H1 (cell line): ENCODE measurements around the gene MDFI. TPM values are rescaled to one million over a fixed set of nuclear protein-coding genes. Genes with fewer than 3 reads are reported as not detected.

Experiments
- BACH1 ChIP-seq: IDR thresholded peaks from 2 replicates; pipeline ENCODE4 v1.6.1; 2012; ENCODE audit warnings: low read length, improper control_type of control experiment
- CHD2 ChIP-seq: IDR thresholded peaks from 2 replicates; pipeline ENCODE4 v1.6.1; 2012; ENCODE audit warnings: low read length, improper control_type of control experiment
- CHD7 ChIP-seq: fragments of 300-600 bp; sonication (generic); IDR thresholded peaks from 2 replicates; pipeline ENCODE4 v1.7.1; 2012; ENCODE audit warnings: low read length, moderate library complexity, mild to moderate bottlenecking, inconsistent platforms; ENCODE audit not compliant: insufficient replicate concordance
- EZH2 ChIP-seq: fragments of 200-600 bp; sonication (generic); IDR thresholded peaks from 2 replicates; pipeline ENCODE4 v1.7.1; 2012; ENCODE audit warnings: low read depth, mild to moderate bottlenecking, moderate library complexity, low read length, inconsistent platforms; ENCODE audit not compliant: severe bottlenecking
- JUND ChIP-seq: IDR thresholded peaks from 2 replicates; pipeline ENCODE4 v1.6.1; 2011; ENCODE audit warnings: mild to moderate bottlenecking, improper control_type of control experiment, low read length
- KDM1A ChIP-seq: fragments of 200-600, 300-600 bp; sonication (generic); IDR thresholded peaks from 2 replicates; pipeline ENCODE4 v1.7.1; 2016; ENCODE audit warnings: mild to moderate bottlenecking, low read length, borderline replicate concordance
- POLR2A ChIP-seq, 2 experiments: IDR thresholded peaks; 1 replicate in 1 of 2; 2 replicates in 1 of 2; pipeline ENCODE4 v1.6.1; 2011; ENCODE audit warnings: low read depth in 2 of 2, low read length in 2 of 2, mild to moderate bottlenecking in 2 of 2; ENCODE audit errors: control extremely low read depth in 1 of 2
- RBBP5 ChIP-seq: IDR thresholded peaks from 2 replicates; pipeline ENCODE4 v1.7.1; 2012; ENCODE audit warnings: low read depth, mild to moderate bottlenecking, inconsistent platforms, low read length, moderate library complexity, borderline replicate concordance
- SAP30 ChIP-seq: fragments of 300-600 bp; sonication (generic); IDR thresholded peaks from 2 replicates; pipeline ENCODE4 v1.7.1; 2012; ENCODE audit warnings: low read length, moderate library complexity, mild to moderate bottlenecking, inconsistent platforms; ENCODE audit not compliant: insufficient read depth, insufficient replicate concordance
- SP2 ChIP-seq: IDR thresholded peaks from 2 replicates; pipeline ENCODE4 v1.6.1; 2012; ENCODE audit warnings: mild to moderate bottlenecking, low read length, inconsistent platforms
- SUZ12 ChIP-seq: fragments of 200-600 bp; sonication (generic); IDR thresholded peaks from 2 replicates; pipeline ENCODE4 v1.6.1; 2012; ENCODE audit warnings: mild to moderate bottlenecking, inconsistent platforms, low read length, moderate library complexity, mixed read lengths
- polyA plus RNA-seq, 7 experiments: library from polyadenylated mRNA; depleted of rRNA in 3 of 7; stranded (reverse) in 5 of 7; unstranded in 2 of 7; fragments of >200 nt in 5 of 7; fragments of 200-250 nt in 2 of 7; gene quantifications; 1 replicate in 5 of 7; 2 replicates in 1 of 7; 4 replicates in 1 of 7; pipeline versions ENCODE4 v1.2.1 to v1.2.3, GENCODE V29; 2011 to 2013; ENCODE audit warnings: missing spikeins in 2 of 7, mixed read lengths in 2 of 7
- total RNA-seq: library from RNA; stranded (reverse); fragmentation: NEBNext Ultra II Directional; extraction: Animal tissue kit (Norgen Biotek cat#: 25700); gene quantifications from 2 replicates; pipeline ENCODE4 v1.2.1, GENCODE V29; 2021

MDFI gene
- total and polyA plus RNA-seq, 2 of the 8 experiments (the other 6 are each of a cell fraction or from before 2014, with no cell fraction given): 41.0 to 65.6 TPM

GRCh38 chr6:41652866-41653652, 14.8 kb downstream of the MDFI start (continued):
- TF ChIP-seq CHD7: no peak
- TF ChIP-seq SUZ12: no peak
- no peak for TF ChIP-seq BACH1
- no peak for TF ChIP-seq JUND
- no peak for TF ChIP-seq EZH2
- no peak for TF ChIP-seq POLR2A (IDR thresholded peaks at IDR 0.05; ENCODE audit: control extremely low read depth in 1 of 2, low read depth in 2 of 2, low read length in 2 of 2)
- no peak for TF ChIP-seq CHD2
- no peak for TF ChIP-seq RBBP5
- TF ChIP-seq KDM1A: no peak
- TF ChIP-seq SP2: no peak
- no peak for TF ChIP-seq SAP30
